Measurements from ENCODE around the gene TP53RK. TPM values are rescaled to one million over a fixed set of nuclear protein-coding genes. Genes with fewer than 3 reads are reported as not detected.

TP53RK gene
- total RNA-seq, 1 donor from 2014 or later = 17.3 TPM

GRCh38 chr20:46666306-46666705 lies 22.9 kb downstream of the TP53RK start:
- intact Hi-C loops (cut with micrococcal nuclease) = no loop called here

GRCh38 chr20:46665602-46666001 lies 23.6 kb downstream of the TP53RK start:
- intact Hi-C loops (cut with micrococcal nuclease) = no loop called here

GRCh38 chr20:46663531-46663930 lies 25.7 kb downstream of the TP53RK start:
- intact Hi-C loops (cut with micrococcal nuclease) = no loop called here

DNA sequence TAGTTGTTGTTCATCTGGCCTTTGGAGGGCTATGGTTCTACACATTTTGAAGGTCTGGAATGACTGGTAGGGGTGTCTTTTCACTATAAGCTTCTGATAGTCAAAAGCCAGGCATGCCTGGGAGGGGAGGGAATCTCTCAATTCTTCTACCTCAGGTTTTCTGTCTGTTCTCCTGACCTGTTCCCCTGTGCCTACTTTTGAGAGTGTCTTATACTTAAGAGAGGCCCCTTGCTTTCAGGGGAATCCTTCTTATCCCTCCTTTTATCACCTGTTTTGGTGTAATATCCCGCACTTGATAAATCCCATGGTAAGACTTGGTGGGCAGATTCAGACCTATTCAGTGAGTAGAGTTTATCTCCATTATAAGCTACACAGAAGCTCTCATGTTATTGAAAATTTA lies 27.6 kb downstream of the TP53RK start:
- intact Hi-C loops (cut with micrococcal nuclease) = no loop called here

DNA sequence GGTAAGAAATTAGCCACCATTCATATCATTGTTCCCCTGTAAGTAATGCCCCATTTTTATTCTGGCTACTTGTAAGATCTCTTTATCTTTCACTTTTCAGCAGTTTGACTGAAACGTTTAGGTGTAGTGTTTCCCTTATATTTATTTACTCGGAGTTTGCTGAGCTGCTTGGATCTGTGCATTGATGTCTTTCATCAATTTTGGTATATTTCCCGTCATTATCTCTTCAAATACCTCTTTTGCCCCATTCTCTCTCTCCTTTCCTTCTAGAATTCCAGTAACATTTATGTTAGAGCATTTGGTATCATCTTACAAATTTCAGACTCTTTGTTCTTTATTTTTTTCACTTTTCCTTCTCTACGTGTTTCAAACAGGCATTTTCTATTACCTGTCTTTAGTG lies 28.8 kb downstream of the TP53RK start:
- intact Hi-C loops (cut with micrococcal nuclease) = no loop called here

DNA sequence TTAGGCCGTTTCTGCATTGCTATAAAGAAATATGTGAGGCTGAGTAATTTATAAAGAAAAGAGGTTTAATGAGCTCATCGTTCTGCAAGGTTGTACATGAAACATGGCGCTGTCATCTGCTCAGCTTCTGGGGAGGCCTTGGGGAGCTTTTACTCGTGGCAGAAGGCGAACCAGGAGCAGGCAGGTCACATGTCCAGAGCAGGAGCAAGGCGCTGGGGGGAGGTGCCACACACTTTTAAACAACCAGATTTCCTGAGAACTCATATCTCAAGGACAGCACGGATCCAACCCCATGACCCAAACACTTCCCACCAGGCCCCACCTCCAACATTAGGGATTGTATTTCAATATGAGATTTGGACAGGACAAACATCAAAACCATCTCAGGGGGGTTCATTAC lies 31.6 kb downstream of the TP53RK start:
- intact Hi-C loops (cut with micrococcal nuclease) = no loop called here

GRCh38 chr20:46657137-46657536 lies 32.1 kb downstream of the TP53RK start:
- intact Hi-C loops (cut with micrococcal nuclease) = no loop called here

DNA sequence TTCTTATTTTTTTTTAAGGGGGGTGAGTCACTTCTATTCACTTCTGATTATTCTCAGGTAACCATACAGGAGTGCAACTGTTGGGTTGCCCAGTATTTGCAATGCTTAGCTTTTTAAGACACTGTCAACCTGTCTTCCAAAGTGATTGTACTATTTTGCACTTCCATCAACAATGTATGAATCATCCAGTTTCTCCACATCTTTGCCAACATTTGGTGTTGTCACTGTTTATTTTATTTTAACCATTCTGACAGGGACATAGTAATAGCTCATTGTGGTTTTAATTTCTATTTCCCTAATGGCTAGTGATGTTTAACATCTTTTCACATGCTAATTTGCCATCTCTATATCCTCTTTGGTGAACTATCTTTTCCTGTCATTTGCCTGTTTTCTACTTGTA lies 36.5 kb downstream of the TP53RK start:
- intact Hi-C loops (cut with micrococcal nuclease) = no loop called here

DNA sequence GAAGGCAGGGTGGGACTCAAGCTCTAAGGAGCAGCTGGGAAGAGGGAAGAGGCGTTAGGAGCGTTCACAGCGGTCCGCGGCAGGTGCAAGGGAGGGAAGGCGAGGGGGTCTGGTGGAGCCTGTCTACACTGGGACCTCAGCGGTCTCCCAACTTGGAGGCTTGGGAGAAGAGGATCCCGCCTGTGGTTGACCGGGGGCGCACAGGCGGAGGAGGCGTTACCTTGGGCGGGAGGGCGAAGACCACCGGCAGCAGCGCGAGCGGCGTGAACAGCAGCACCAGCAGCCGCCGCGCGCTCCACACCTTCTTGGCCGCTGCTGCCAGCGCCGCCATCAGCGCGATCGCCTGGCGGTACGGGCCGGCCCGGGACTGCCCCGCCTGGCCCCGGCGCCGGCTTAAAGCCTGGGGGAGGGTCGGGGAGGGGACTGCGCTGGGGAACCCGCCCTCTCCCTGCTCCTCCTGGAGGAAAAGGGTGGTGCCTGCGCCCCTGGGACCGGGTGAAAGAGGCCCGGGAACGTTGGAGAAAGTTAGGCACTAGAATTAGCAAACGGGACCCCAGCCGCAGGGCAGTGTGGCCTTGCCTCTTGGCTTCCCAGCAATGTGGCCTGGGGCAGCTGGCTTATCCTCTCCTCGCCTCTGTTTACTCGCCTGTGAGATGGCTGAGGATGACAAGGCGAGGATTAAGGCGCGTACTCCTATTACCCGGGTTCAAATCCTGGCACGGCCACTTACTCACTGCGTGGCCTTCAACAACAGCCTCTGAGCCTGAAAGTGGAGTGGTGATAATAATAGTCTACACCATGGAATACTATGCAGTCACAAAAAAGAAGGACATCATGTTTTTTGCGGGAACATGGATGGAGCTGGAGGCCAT lies 37.9 kb downstream of the TP53RK start, which contains the start of gene SLC13A3:
SLC13A3 (minus strand) TSS at position 369 of the 872 bp plus-strand sequence; CDS start at position 331, 38 bp downstream.
- intact Hi-C loops (cut with micrococcal nuclease) = no loop called here

DNA sequence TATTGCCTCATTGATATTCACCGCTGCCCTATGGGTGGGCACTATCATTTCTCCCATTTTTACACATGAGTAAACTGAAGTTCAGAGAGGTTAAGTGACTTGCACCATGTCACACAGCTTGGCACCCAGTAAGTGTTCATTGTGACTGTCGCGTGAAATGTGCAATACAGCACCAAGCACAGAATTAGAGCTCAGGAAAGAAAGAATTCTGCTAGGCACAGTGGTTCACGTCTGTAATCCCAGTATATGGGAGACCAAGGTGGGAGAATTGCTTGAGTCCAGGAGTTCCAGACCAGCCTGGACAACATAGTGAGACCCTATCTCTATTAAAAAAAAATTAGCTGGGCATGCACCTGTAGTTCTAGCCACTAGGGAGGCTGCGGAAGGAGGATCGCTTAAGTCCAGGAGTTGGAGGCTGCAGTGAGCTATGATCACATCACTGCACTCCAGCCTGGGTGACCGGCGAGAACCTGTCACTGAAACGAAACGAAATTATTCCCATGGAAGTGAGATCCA lies 38.6 kb downstream of the TP53RK start:
- intact Hi-C loops (cut with micrococcal nuclease) = no loop called here

- intact Hi-C loops (cut with micrococcal nuclease) = no loop called here
Measured at GRCh38 chr20:46649965-46650542, 39.2 kb downstream of the TP53RK start.

GRCh38 chr20:46649650-46649949 lies 39.6 kb downstream of the TP53RK start:
- intact Hi-C loops (cut with micrococcal nuclease) = no loop called here

GRCh38 chr20:46648903-46649649 lies 40.2 kb downstream of the TP53RK start:
- intact Hi-C loops (cut with micrococcal nuclease) = no loop called here

- intact Hi-C loops (cut with micrococcal nuclease) = no loop called here
Measured at GRCh38 chr20:46647469-46647868, 41.8 kb downstream of the TP53RK start.

DNA sequence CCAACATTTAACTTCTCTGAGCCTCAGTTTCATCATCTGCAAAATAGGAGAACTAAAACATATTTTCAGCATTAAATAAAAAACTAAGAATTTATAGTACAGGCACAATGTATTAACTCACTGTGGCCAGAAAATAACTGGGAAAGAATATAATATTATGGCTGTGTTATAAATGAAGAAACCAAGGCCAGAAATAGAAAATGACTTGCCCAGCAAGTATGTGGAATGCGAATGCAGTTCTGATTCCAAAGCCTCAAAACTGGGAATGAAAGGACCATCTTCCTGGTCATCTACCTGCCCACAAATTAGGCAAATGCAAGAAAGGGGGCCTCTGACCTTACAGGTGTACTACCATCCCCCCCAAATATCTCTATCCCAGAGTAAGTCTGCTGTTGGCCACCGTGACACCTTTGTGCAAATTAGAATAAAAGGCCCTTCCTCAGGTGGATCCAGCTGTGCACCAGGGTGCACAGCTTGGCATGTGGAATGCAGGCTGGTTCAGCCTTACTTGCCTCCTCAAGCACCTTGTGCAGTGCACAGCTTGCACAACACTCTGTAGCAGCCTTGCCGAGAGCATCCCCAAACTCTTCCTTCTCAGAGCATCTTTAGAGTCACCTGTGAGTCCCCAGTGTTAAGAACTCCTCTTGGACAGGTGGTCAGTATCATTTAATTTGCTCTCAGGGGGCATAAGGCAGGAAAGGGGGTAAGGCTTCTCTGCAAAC lies 42.4 kb downstream of the TP53RK start:
- intact Hi-C loops (cut with micrococcal nuclease) = no loop called here

GRCh38 chr20:46646122-46646521 lies 43.1 kb downstream of the TP53RK start:
- intact Hi-C loops (cut with micrococcal nuclease) = no loop called here

DNA sequence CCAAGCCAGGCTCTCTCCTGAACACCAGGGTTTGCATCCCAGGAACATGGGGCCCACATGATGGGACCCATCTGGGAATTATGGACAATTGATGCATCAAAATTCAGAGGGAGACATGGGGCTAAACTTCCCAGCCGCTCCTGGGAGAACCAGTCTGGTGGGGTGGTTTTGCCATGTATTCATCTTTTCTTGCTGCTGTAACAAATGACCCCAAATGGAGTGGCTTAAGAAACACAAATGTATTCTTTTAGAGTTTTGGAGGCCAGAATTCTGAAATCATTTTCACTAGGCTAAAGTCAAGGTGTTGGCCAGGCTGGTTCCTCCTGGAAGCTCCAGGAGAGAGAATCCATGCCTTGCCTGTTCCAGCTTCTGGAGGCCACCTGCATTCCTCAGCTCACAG lies 44.5 kb downstream of the TP53RK start:
- intact Hi-C loops (cut with micrococcal nuclease) = no loop called here

- intact Hi-C loops (cut with micrococcal nuclease) = no loop called here
Measured at GRCh38 chr20:46644160-46644559, 45.1 kb downstream of the TP53RK start.

DNA sequence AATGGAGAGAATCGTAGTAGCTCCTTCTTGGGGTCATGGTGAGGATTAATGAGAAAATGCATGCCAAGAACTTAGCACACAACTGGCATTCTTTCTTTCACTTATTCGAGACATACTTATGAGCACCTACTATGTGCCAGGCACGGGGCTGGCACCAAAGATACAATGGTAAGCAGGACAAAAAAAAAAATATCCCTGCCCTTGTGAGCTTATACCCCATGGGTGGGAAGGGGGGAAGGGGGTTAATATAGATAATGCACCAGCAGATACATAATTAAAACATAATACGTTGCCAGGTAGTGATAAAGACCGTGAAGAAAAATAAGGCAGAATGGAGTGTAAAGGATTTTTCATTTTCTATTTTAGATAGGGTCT lies 46.3 kb downstream of the TP53RK start:
- intact Hi-C loops (cut with micrococcal nuclease) = no loop called here

GRCh38 chr20:46642265-46642968 lies 46.8 kb downstream of the TP53RK start:
- intact Hi-C loops (cut with micrococcal nuclease) = no loop called here

DNA sequence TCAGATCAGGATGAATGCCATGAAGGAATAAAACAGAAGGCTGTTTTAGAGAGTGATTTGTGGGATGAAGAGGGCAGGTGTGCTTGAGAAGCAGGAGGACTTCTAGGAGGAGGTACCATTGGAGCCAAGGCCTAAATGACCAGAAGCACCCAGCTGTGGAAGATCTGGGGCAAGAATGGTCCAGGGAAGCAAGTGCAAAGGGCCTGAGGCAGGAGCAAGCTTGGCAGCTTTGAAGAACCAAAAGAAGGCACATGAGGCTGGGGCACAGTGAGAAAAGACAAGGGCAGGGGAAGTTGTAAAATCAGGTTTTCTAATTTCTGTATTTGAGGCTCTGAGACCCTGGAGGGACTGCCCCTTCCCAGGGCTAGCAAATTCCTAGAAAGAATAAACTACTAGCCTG lies 47.8 kb downstream of the TP53RK start:
- intact Hi-C loops (cut with micrococcal nuclease) = no loop called here

Measured in T-helper 1 cell treated with Interleukin-12 subunit alpha and Interleukin-12 subunit beta and Interleukin-4 antibody, amounts not matched to agents 30 ng/mL and 1 ng/mL, for 36 hours (primary cell).